ENCODE results near the gene FAM174A. TPM values are rescaled to one million over a fixed set of nuclear protein-coding genes. Genes with fewer than 3 reads are reported as not detected.

Gene FAM174A
- total RNA-seq, result 22.0 and 26.6 TPM in 2 replicates

GRCh38 chr5:100535060-100536005 is at the start of gene FAM174A:
FAM174A (plus strand) TSS chr5:100535374; CDS start chr5:100535531, 157 bp downstream.

Data from uterine smooth muscle cell (primary cell).